H1 (cell line): Measurements from ENCODE around the gene SCG3. TPM values are rescaled to one million over a fixed set of nuclear protein-coding genes. Genes with fewer than 3 reads are reported as not detected.
"Not testable (repeated sequence)": the region's sequence is repeated elsewhere in the genome, so short reads cannot be mapped to it uniquely, and the experiment has no call there.

Experiments
- CTCF ChIA-PET: fragments of 300-600 bp; sonication (Branson Sonifier 250); formaldehyde crosslinking; loops from one replicate; lab custom pipeline; 2021; ENCODE audit not compliant: partially characterized antibody; lab: Charles Lee
- POLR2A ChIA-PET: fragments of 300-600 bp; sonication (Branson Sonifier 250); formaldehyde crosslinking; loops from one replicate; lab custom pipeline; 2021; ENCODE audit warnings: inconsistent platforms; ENCODE audit not compliant: partially characterized antibody; lab: Charles Lee
- DNase-seq, 2 experiments: peaks; one replicate each; pipeline versions ENCODE4 v3.0.0 to v3.0.0-alpha.2; 2010 to 2022; ENCODE audit warnings: low spot score in 2 of 2, low read depth in 1 of 2, mixed read lengths in 1 of 2
- FAIRE-seq: peaks from 2 replicates; lab custom pipeline; 2011; peaks lifted over from hg19 to GRCh38; lab: Jason Lieb, UNC
- H2AFZ ChIP-seq: 2 replicates; pipeline ENCODE4 v1.8.1; 2012; ENCODE audit warnings: low read length, inconsistent platforms
- H2AK5ac ChIP-seq: 2 replicates; pipeline ENCODE4 v1.6.1; 2013; ENCODE audit warnings: low read depth, low read length
- H2BK120ac ChIP-seq: replicated peaks from 2 replicates; pipeline ENCODE3; 2013; ENCODE audit warnings: low read depth, low read length, inconsistent platforms
- H2BK12ac ChIP-seq: 2 replicates; pipeline ENCODE4 v1.6.1; 2013; ENCODE audit warnings: low read depth, low read length
- H2BK15ac ChIP-seq: 2 replicates; pipeline ENCODE4 v1.6.1; 2013; ENCODE audit warnings: low read length
- H2BK20ac ChIP-seq: 2 replicates; pipeline ENCODE4 v1.6.1; 2013; ENCODE audit warnings: low read length
- H2BK5ac ChIP-seq: 2 replicates; pipeline ENCODE4 v1.6.1; 2013; ENCODE audit warnings: low read depth, low read length
- H3K14ac ChIP-seq: 2 replicates; pipeline ENCODE4 v1.6.1; 2013; ENCODE audit warnings: inconsistent platforms; ENCODE audit not compliant: insufficient read length
- H3K18ac ChIP-seq: 2 replicates; pipeline ENCODE4 v1.6.1; 2013; ENCODE audit warnings: low read length; ENCODE audit errors: extremely low read depth
- H3K23ac ChIP-seq: 2 replicates; pipeline ENCODE4 v1.6.1; 2013; ENCODE audit warnings: inconsistent platforms; ENCODE audit not compliant: insufficient read length
- H3K23me2 ChIP-seq: 2 replicates; pipeline ENCODE4 v1.6.1; 2013; ENCODE audit warnings: low read depth, low read length
- H3K27ac ChIP-seq: 2 replicates; pipeline ENCODE4 v1.6.1; 2011; ENCODE audit warnings: low read depth, low read length, inconsistent platforms
- H3K27me3 ChIP-seq, 4 experiments: replicated peaks in 1 of 4; 1 replicate in 1 of 4; 2 replicates in 3 of 4; pipeline versions ENCODE4 v1.6.1 to v1.8.1; 2011 to 2013; ENCODE audit warnings: low read length in 3 of 4, mild to moderate bottlenecking in 3 of 4, inconsistent platforms in 2 of 4, mixed read lengths in 2 of 4, moderate library complexity in 1 of 4; ENCODE audit not compliant: control insufficient read depth in 3 of 4, insufficient read depth in 3 of 4; ENCODE audit errors: extremely low read depth in 1 of 4
- H3K36me3 ChIP-seq, 4 experiments: 2 replicates each; pipeline versions ENCODE4 v1.6.1 to v1.8.1; 2011 to 2013; ENCODE audit warnings: mild to moderate bottlenecking in 4 of 4, low read length in 3 of 4, moderate library complexity in 2 of 4, control low read depth in 1 of 4, inconsistent platforms in 1 of 4; ENCODE audit not compliant: insufficient read depth in 4 of 4, control insufficient read depth in 2 of 4
- H3K4ac ChIP-seq: replicated peaks from 2 replicates; pipeline ENCODE3; 2013; ENCODE audit warnings: low read length, low read depth, mixed read lengths, inconsistent platforms; ENCODE audit not compliant: insufficient read length
- H3K4me1 ChIP-seq, 4 experiments: replicated peaks in 1 of 4; 1 replicate in 1 of 4; 2 replicates in 3 of 4; pipeline versions ENCODE4 v1.6.1 to v1.8.1; 2011 to 2013; ENCODE audit warnings: low read length in 3 of 4, inconsistent platforms in 2 of 4, mixed read lengths in 1 of 4; ENCODE audit not compliant: insufficient read depth in 4 of 4, control insufficient read depth in 3 of 4
- H3K4me2 ChIP-seq, 2 experiments: 2 replicates each; pipeline versions ENCODE4 v1.6.1 to v1.8.1; 2011 to 2013; ENCODE audit warnings: low read depth in 2 of 2, low read length in 2 of 2, control low read depth in 1 of 2, inconsistent platforms in 1 of 2, mild to moderate bottlenecking in 1 of 2; ENCODE audit not compliant: insufficient read depth in 1 of 2
- H3K4me3 ChIP-seq, 4 experiments: fragments of 200-600, 300-600 bp in 1 of 4; sonication (generic), shearing (Covaris generic), sonication (Bioruptor Twin) in 1 of 4; 2 replicates each; pipeline versions ENCODE4 v1.5.1 to v1.8.1; 2011 to 2016; ENCODE audit warnings: low read length in 4 of 4, low read depth in 3 of 4, control low read depth in 2 of 4, inconsistent platforms in 2 of 4, mild to moderate bottlenecking in 2 of 4, mixed read lengths in 1 of 4, moderate library complexity in 1 of 4; ENCODE audit not compliant: insufficient read depth in 2 of 4; ENCODE audit errors: extremely low read depth in 1 of 4
- H3K56ac ChIP-seq: replicated peaks from 2 replicates; pipeline ENCODE3; 2013; ENCODE audit warnings: low read depth, mild to moderate bottlenecking, mixed read lengths, low read length, inconsistent platforms; ENCODE audit not compliant: insufficient read length
- H3K79me1 ChIP-seq: 2 replicates; pipeline ENCODE4 v1.6.1; 2013; ENCODE audit warnings: low read depth, low read length, control low read depth
- H3K79me2 ChIP-seq, 2 experiments: 2 replicates each; pipeline versions ENCODE4 v1.6.1 to v1.8.1; 2012 to 2013; ENCODE audit warnings: low read length in 2 of 2, mild to moderate bottlenecking in 2 of 2, inconsistent platforms in 1 of 2; ENCODE audit not compliant: insufficient read depth in 2 of 2, control insufficient read depth in 1 of 2
- H3K9ac ChIP-seq, 4 experiments: replicated peaks in 1 of 4; 1 replicate in 1 of 4; 2 replicates in 3 of 4; pipeline versions ENCODE4 v1.6.1 to v1.8.1; 2011 to 2013; ENCODE audit warnings: low read depth in 3 of 4, low read length in 3 of 4, control low read depth in 2 of 4, mild to moderate bottlenecking in 2 of 4, moderate library complexity in 2 of 4, inconsistent platforms in 1 of 4; ENCODE audit errors: extremely low read depth in 1 of 4
- H3K9me3 ChIP-seq, 2 experiments: 2 replicates each; pipeline versions ENCODE4 v1.6.1 to v1.8.1; 2012 to 2013; ENCODE audit warnings: mild to moderate bottlenecking in 2 of 2, moderate library complexity in 2 of 2, control low read depth in 1 of 2, inconsistent platforms in 1 of 2, low read depth in 1 of 2, low read length in 1 of 2, mixed read lengths in 1 of 2; ENCODE audit not compliant: insufficient read depth in 2 of 2
- H4K20me1 ChIP-seq, 2 experiments: replicated peaks in 1 of 2; 2 replicates each; pipeline versions ENCODE3 to v1.8.1; 2011 to 2013; ENCODE audit warnings: inconsistent platforms in 2 of 2, low read length in 2 of 2, mild to moderate bottlenecking in 1 of 2; ENCODE audit not compliant: insufficient read depth in 2 of 2, control insufficient read depth in 1 of 2
- H4K5ac ChIP-seq: 2 replicates; pipeline ENCODE4 v1.6.1; 2013; ENCODE audit warnings: low read length, low read depth, mixed read lengths, inconsistent platforms; ENCODE audit not compliant: insufficient read length
- H4K8ac ChIP-seq: 2 replicates; pipeline ENCODE4 v1.8.0; 2013; ENCODE audit warnings: mild to moderate bottlenecking, moderate library complexity, low read length, inconsistent platforms; ENCODE audit not compliant: insufficient read depth; ENCODE audit errors: extremely low read depth
- H4K91ac ChIP-seq: replicated peaks from 2 replicates; pipeline ENCODE3; 2013; ENCODE audit warnings: low read length, mixed read lengths, inconsistent platforms; ENCODE audit not compliant: insufficient read length
- WGBS, 2 experiments: shearing (Covaris generic) in 1 of 2; methylation state at CpG; one replicate each; pipeline versions ENCODE4 v1.1.6 to v1.1.7; 2013 to 2015; ENCODE audit warnings: low lambda C conversion rate in 2 of 2, mixed read lengths in 2 of 2, inconsistent platforms in 1 of 2, low coverage in 1 of 2, missing lambda C conversion rate in 1 of 2; ENCODE audit not compliant: insufficient replicate concordance in 2 of 2, insufficient coverage in 1 of 2, insufficient read length in 1 of 2; ENCODE audit errors: extremely low coverage in 1 of 2, missing lambda C conversion rate in 1 of 2; 5-methylcytosine and 5-hydroxymethylcytosine counted together
- polyA plus RNA-seq, 7 experiments: library from polyadenylated mRNA; depleted of rRNA in 3 of 7; stranded (reverse) in 5 of 7; unstranded in 2 of 7; fragments of >200 nt in 5 of 7; fragments of 200-250 nt in 2 of 7; gene quantifications; 1 replicate in 5 of 7; 2 replicates in 1 of 7; 4 replicates in 1 of 7; pipeline versions ENCODE4 v1.2.1 to v1.2.3, GENCODE V29; 2011 to 2013; ENCODE audit warnings: missing spikeins in 2 of 7, mixed read lengths in 2 of 7
- total RNA-seq: library from RNA; stranded (reverse); fragmentation: NEBNext Ultra II Directional; extraction: Animal tissue kit (Norgen Biotek cat#: 25700); gene quantifications from 2 replicates; pipeline ENCODE4 v1.2.1, GENCODE V29; 2021

SCG3 gene
- total and polyA plus RNA-seq, 2 of the 8 experiments (the other 6 are each of a cell fraction or from before 2014, with no cell fraction given), result 5.2 to 45.9 TPM

GRCh38 chr15:51648643-51649042 is 32.7 kb upstream of the SCG3 start:
- H3K36me3 ChIP-seq, FAIRE-seq, H3K4me3 ChIP-seq, H3K18ac ChIP-seq, H2BK5ac ChIP-seq, H3K4me2 ChIP-seq, DNase-seq, H3K79me1 ChIP-seq, H2BK20ac ChIP-seq, H4K5ac ChIP-seq, H3K4ac ChIP-seq, H3K56ac ChIP-seq, H3K27ac ChIP-seq, H3K14ac ChIP-seq, H3K23me2 ChIP-seq, H3K27me3 ChIP-seq, H2BK15ac ChIP-seq, H3K4me1 ChIP-seq, H3K79me2 ChIP-seq, H2AK5ac ChIP-seq, H4K8ac ChIP-seq, H4K20me1 ChIP-seq, H3K9ac ChIP-seq, H3K23ac ChIP-seq, H3K9me3 ChIP-seq, H4K91ac ChIP-seq, POLR2A ChIA-PET, H2AFZ ChIP-seq, H2BK12ac ChIP-seq, H2BK120ac ChIP-seq: not testable (repeated sequence)
- 78% methylated on average over 4 of the region's 4 CpGs; no CpG with 5 or more reads in 1 of the 2 experiments for WGBS, 2 experiments
- CTCF ChIA-PET, result interaction anchor here (0.8 to 8.8 kb wide), 5 partner anchors 32 to 235 kb away, joined by 3 to 243 read pairs (median 4); partner anchors contain the start of gene SCG3
